GM12878 (cell line): ENCODE data around the gene P2RX4. TPM values are rescaled to one million over a fixed set of nuclear protein-coding genes. Genes with fewer than 3 reads are reported as not detected.

Experiments
- ATAC-seq: fragments of 200-7000 bp; cut with Tn5 transposase; 3 replicates; pipeline ENCODE4 v1.9.1; 2020; ENCODE audit warnings: mild to moderate bottlenecking, moderate library complexity
- BruUV-seq: library from RNA; stranded (reverse); fragments of 400-500 nt; replicated peaks from 2 replicates; lab custom pipeline; 2021; lab: Mats Ljungman, UMichigan
- CTCF ChIA-PET: fragments of 300-600 bp; sonication (Branson Sonifier 250); formaldehyde crosslinking; extraction: SDS; loops from one replicate; lab custom pipeline; 2021; ENCODE audit warnings: inconsistent platforms; lab: Yijun Ruan, JAX
- POLR2A ChIA-PET: fragments of 350-600 bp; formaldehyde crosslinking; extraction: SDS; loops from one replicate; lab custom pipeline; 2021; ENCODE audit warnings: inconsistent platforms; lab: Charles Lee
- RAD21 ChIA-PET: fragments of 300-600 bp; sonication (Branson Sonifier 250); formaldehyde crosslinking; loops from one replicate; lab custom pipeline; 2023; ENCODE audit warnings: antibody characterized with exemption; ENCODE audit not compliant: unreplicated experiment; lab: Charles Lee
- SMC1A ChIA-PET: fragments of 300-600 bp; sonication (Branson Sonifier 250); formaldehyde crosslinking; loops from one replicate; lab custom pipeline; 2023; ENCODE audit not compliant: unreplicated experiment, uncharacterized antibody; lab: Charles Lee
- DNase-seq: peaks from one replicate; pipeline ENCODE4 v3.0.0-alpha.2; 2011; ENCODE audit warnings: low read depth, low spot score
- FAIRE-seq: peaks from 3 replicates; lab custom pipeline; 2011; peaks lifted over from hg19 to GRCh38; lab: Jason Lieb, UNC
- H2AFZ ChIP-seq: 2 replicates; pipeline ENCODE4 v1.6.0; 2011; ENCODE audit warnings: low read depth, low read length, control low read depth; ENCODE audit not compliant: control insufficient read depth
- H3K27ac ChIP-seq: 2 replicates; pipeline ENCODE4 v1.5.1; 2011; ENCODE audit warnings: control low read depth; ENCODE audit not compliant: control insufficient read depth, insufficient read depth
- H3K27me3 ChIP-seq, 2 experiments: replicated peaks in 1 of 2; 2 replicates each; pipeline versions ENCODE4 v1.6.0 to v1.6.1; 2011; ENCODE audit warnings: low read length in 1 of 2; ENCODE audit not compliant: control insufficient read depth in 2 of 2, insufficient read depth in 2 of 2
- H3K36me3 ChIP-seq, 2 experiments: 2 replicates each; pipeline ENCODE4 v1.5.1; 2011; ENCODE audit warnings: low read length in 1 of 2; ENCODE audit not compliant: control insufficient read depth in 2 of 2, insufficient read depth in 2 of 2
- H3K4me1 ChIP-seq: 2 replicates; pipeline ENCODE4 v1.6.1; 2011; ENCODE audit warnings: mild to moderate bottlenecking, low read length, moderate library complexity, mixed read lengths; ENCODE audit not compliant: control insufficient read depth, insufficient read depth
- H3K4me2 ChIP-seq: 2 replicates; pipeline ENCODE4 v1.6.0; 2011; ENCODE audit warnings: control low read depth; ENCODE audit not compliant: control insufficient read depth, insufficient read depth
- H3K4me3 ChIP-seq: fragments of 200-600 bp; sonication (generic); 2 replicates; pipeline ENCODE4 v1.5.1; 2016
- H3K79me2 ChIP-seq: 2 replicates; pipeline ENCODE4 v1.6.0; 2011; ENCODE audit warnings: low read length; ENCODE audit not compliant: control insufficient read depth, insufficient read depth
- H3K9ac ChIP-seq: 2 replicates; pipeline ENCODE4 v1.8.0; 2011; ENCODE audit warnings: low read length, control low read depth, mixed read lengths; ENCODE audit not compliant: control insufficient read depth, insufficient read depth
- H3K9me3 ChIP-seq: replicated peaks from 3 replicates; pipeline ENCODE4 v1.5.1; 2011; ENCODE audit warnings: mild to moderate bottlenecking, low read length; ENCODE audit not compliant: control insufficient read depth, insufficient read depth
- H4K20me1 ChIP-seq: 2 replicates; pipeline ENCODE4 v1.6.0; 2011; ENCODE audit not compliant: control insufficient read depth, insufficient read depth
- ETV6 ChIP-seq, 2 experiments: fragments of 450-650 bp in 1 of 2; IDR thresholded peaks in 1 of 2; conservative IDR thresholded peaks in 1 of 2; 2 replicates each; pipeline ENCODE4 v1.6.1; 2014; ENCODE audit warnings: antibody characterized with exemption in 1 of 2, borderline replicate concordance in 1 of 2, low read depth in 1 of 2, mild to moderate bottlenecking in 1 of 2, moderate library complexity in 1 of 2
- HCFC1 ChIP-seq: fragments of 150-350 bp; IDR thresholded peaks from 2 replicates; pipeline ENCODE4 v1.6.1; 2014; ENCODE audit warnings: low read length
- HDGF ChIP-seq: fragments of 450-650 bp; IDR thresholded peaks from 2 replicates; pipeline ENCODE4 v1.6.1; 2016; ENCODE audit warnings: antibody characterized with exemption
- IKZF1 ChIP-seq: fragments of 450-650 bp; conservative IDR thresholded peaks from 2 replicates; pipeline ENCODE4 v1.6.1; 2017; ENCODE audit warnings: antibody characterized with exemption, mild to moderate bottlenecking
- KDM1A ChIP-seq: fragments of 200-600 bp; sonication (generic); IDR thresholded peaks from 2 replicates; pipeline ENCODE4 v1.6.1; 2016; ENCODE audit warnings: borderline replicate concordance
- MEF2B ChIP-seq: fragments of 450-650 bp; IDR thresholded peaks from 2 replicates; pipeline ENCODE4 v1.6.1; 2018; ENCODE audit warnings: mild to moderate bottlenecking, moderate library complexity; ENCODE audit not compliant: partially characterized antibody, poor library complexity, severe bottlenecking
- MTA3 ChIP-seq: IDR thresholded peaks from 2 replicates; pipeline ENCODE4 v1.6.1; 2012; ENCODE audit warnings: low read length, inconsistent platforms, borderline replicate concordance
- MYC ChIP-seq: IDR thresholded peaks from 2 replicates; pipeline ENCODE4 v1.6.1; 2011; ENCODE audit warnings: mild to moderate bottlenecking, low read length, moderate library complexity, inconsistent platforms; ENCODE audit not compliant: insufficient read depth, insufficient replicate concordance, insufficient read length, severe bottlenecking
- PML ChIP-seq: IDR thresholded peaks from 2 replicates; pipeline ENCODE4 v1.6.1; 2012; ENCODE audit warnings: low read length, inconsistent platforms
- SIN3A ChIP-seq: IDR thresholded peaks from 2 replicates; pipeline ENCODE4 v1.6.1; 2012; ENCODE audit warnings: low read depth, low read length, improper control_type of control experiment
- SMAD5 ChIP-seq: IDR thresholded peaks from 2 replicates; pipeline ENCODE4 v1.6.1; 2016; ENCODE audit warnings: antibody characterized with exemption, low read depth
- SMARCA5 ChIP-seq: fragments of 450-650 bp; IDR thresholded peaks from 2 replicates; pipeline ENCODE4 v1.6.1; 2017; ENCODE audit warnings: mild to moderate bottlenecking
- SMC3 ChIP-seq: IDR thresholded peaks from 2 replicates; pipeline ENCODE4 v1.6.1; 2011; ENCODE audit warnings: low read length, improper control_type of control experiment, borderline replicate concordance
- SPI1 ChIP-seq: IDR thresholded peaks from 2 replicates; pipeline ENCODE4 v1.6.1; 2011; ENCODE audit warnings: low read depth, mild to moderate bottlenecking, low read length, moderate library complexity, borderline replicate concordance; ENCODE audit not compliant: insufficient read depth
- TARDBP ChIP-seq: IDR thresholded peaks from 2 replicates; pipeline ENCODE4 v1.6.1; 2016; ENCODE audit warnings: borderline replicate concordance
- USF1 ChIP-seq: IDR thresholded peaks from 2 replicates; pipeline ENCODE4 v1.6.1; 2011; ENCODE audit warnings: borderline replicate concordance, low read depth, mild to moderate bottlenecking, moderate library complexity, mixed read lengths, low read length; ENCODE audit not compliant: insufficient read depth; ENCODE audit errors: extremely low read length
- ZNF274 ChIP-seq: IDR thresholded peaks from one replicate; pipeline ENCODE4 v1.8.0; 2011; ENCODE audit not compliant: insufficient read length, insufficient read depth
- WGBS: methylation state at CpG from one replicate; pipeline ENCODE4 v1.1.6; 2016; ENCODE audit warnings: low lambda C conversion rate; ENCODE audit not compliant: insufficient replicate concordance, insufficient coverage; ENCODE audit errors: missing lambda C conversion rate; 5-methylcytosine and 5-hydroxymethylcytosine counted together
- in situ Hi-C: fragments of 300-500 bp; cut with MboI; formaldehyde crosslinking; loops from 9 replicates; pipeline ENCODE4 v1.14.3; 2018; ENCODE audit warnings: mixed read lengths
- intact Hi-C: fragments of 100-400 bp; cut with micrococcal nuclease; formaldehyde crosslinking; loops from one replicate; pipeline ENCODE4 v1.14.2; 2022; ENCODE audit not compliant: unreplicated experiment
- polyA plus RNA-seq, 11 experiments: library from polyadenylated mRNA; depleted of rRNA in 4 of 11; unstranded in 6 of 11; stranded (reverse) in 5 of 11; fragments of >200 nt; fragmentation: Nextera tagmentation in 4 of 11; fragmentation: Illumina TruSeq in 1 of 11; extraction: Ambion mirVana in 4 of 11; extraction: Trizol in 1 of 11; gene quantifications; 1 replicate in 1 of 11; 2 replicates in 10 of 11; pipeline versions ENCODE4 v1.2.1 to v1.2.3, GENCODE V29; 2011 to 2016; ENCODE audit warnings: inconsistent platforms in 2 of 11, missing spikeins in 2 of 11, low read depth in 1 of 11
- total RNA-seq, 4 experiments: library from RNA; depleted of rRNA in 3 of 4; stranded (reverse); fragments of >200 nt in 3 of 4; fragmentation: Illumina TruSeq in 1 of 4; extraction: Trizol in 1 of 4; gene quantifications; 2 replicates each; pipeline versions ENCODE4 v1.2.1 to v1.2.3, GENCODE V29; 2013 to 2021
- TF ChIP-seq, protein P1 (sequence below): IDR thresholded peaks from 2 replicates; pipeline ENCODE4 v1.6.1; 2011; ENCODE audit warnings: low read depth, mild to moderate bottlenecking, low read length, moderate library complexity, borderline replicate concordance; ENCODE audit errors: extremely low read depth
- TF ChIP-seq, protein P2 (sequence below): IDR thresholded peaks from 2 replicates; pipeline ENCODE4 v1.6.1; 2012; ENCODE audit warnings: mild to moderate bottlenecking, low read depth, low read length

The P2RX4 gene
- total and polyA plus RNA-seq, 10 of the 15 experiments (the other 5 are each of a cell fraction or from before 2014, with no cell fraction given) = 9.0 to 43.4 (median 20.5) TPM

- Histone ChIP-seq H3K4me3 (no peak overlapping the region), H3K9ac (no peak overlapping the region), H3K4me2 (no peak overlapping the region), H3K27me3 (no peaks in the 10 kb centered on the region), H3K9me3 (no peaks in the 10 kb centered on the region), H3K79me2 (no peaks in the 10 kb centered on the region), H3K36me3 (no peaks in the 10 kb centered on the region), H4K20me1 (no peaks in the 10 kb centered on the region), H2AFZ (no peak overlapping the region), H3K27ac (no peak overlapping the region), H3K4me1 (no peaks in the 10 kb centered on the region)
- WGBS = 66% methylated on average over 14 of the region's 14 CpGs
- TF ChIP-seq KDM1A = no peak
- TF ChIP-seq SMC3 = no peak
- no peak for TF ChIP-seq USF1
- no peak for TF ChIP-seq PML
- TF ChIP-seq MTA3 = no peak
- TF ChIP-seq MYC = no peak
- TF ChIP-seq SMAD5 = no peak
- TF ChIP-seq ZNF274 = no peak
- no peak for TF ChIP-seq TARDBP
- no peak for TF ChIP-seq HCFC1
- no peak for TF ChIP-seq SIN3A
- no peak for TF ChIP-seq ETV6 (conservative IDR thresholded peaks at IDR 0.05 in 1 of 2, IDR thresholded peaks at IDR 0.05 in 1 of 2; ENCODE audit: borderline replicate concordance in 1 of 2, low read depth in 1 of 2)
- TF ChIP-seq SMARCA5 = no peak
- no peak for TF ChIP-seq HDGF
- TF ChIP-seq MEF2B = no peak
- TF ChIP-seq, protein P1, sequence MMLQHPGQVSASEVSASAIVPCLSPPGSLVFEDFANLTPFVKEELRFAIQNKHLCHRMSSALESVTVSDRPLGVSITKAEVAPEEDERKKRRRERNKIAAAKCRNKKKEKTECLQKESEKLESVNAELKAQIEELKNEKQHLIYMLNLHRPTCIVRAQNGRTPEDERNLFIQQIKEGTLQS = no peak
- TF ChIP-seq IKZF1 = no peak
- TF ChIP-seq, protein P2, sequence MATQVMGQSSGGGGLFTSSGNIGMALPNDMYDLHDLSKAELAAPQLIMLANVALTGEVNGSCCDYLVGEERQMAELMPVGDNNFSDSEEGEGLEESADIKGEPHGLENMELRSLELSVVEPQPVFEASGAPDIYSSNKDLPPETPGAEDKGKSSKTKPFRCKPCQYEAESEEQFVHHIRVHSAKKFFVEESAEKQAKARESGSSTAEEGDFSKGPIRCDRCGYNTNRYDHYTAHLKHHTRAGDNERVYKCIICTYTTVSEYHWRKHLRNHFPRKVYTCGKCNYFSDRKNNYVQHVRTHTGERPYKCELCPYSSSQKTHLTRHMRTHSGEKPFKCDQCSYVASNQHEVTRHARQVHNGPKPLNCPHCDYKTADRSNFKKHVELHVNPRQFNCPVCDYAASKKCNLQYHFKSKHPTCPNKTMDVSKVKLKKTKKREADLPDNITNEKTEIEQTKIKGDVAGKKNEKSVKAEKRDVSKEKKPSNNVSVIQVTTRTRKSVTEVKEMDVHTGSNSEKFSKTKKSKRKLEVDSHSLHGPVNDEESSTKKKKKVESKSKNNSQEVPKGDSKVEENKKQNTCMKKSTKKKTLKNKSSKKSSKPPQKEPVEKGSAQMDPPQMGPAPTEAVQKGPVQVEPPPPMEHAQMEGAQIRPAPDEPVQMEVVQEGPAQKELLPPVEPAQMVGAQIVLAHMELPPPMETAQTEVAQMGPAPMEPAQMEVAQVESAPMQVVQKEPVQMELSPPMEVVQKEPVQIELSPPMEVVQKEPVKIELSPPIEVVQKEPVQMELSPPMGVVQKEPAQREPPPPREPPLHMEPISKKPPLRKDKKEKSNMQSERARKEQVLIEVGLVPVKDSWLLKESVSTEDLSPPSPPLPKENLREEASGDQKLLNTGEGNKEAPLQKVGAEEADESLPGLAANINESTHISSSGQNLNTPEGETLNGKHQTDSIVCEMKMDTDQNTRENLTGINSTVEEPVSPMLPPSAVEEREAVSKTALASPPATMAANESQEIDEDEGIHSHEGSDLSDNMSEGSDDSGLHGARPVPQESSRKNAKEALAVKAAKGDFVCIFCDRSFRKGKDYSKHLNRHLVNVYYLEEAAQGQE = no peak
- TF ChIP-seq SPI1 = no peak
- SMC1A ChIA-PET = no interaction called here
- intact Hi-C loops (no loop called here), in situ Hi-C loops (no loop called here)
- FAIRE-seq (no peak), DNase-seq (no peak), ATAC-seq (no peak)
- RAD21 ChIA-PET = no interaction called here
- POLR2A ChIA-PET = interaction anchor here (0.6 kb wide), 1 partner anchor 202 kb away, joined by 6 read pairs; no protein-coding TSS in a partner anchor
- CTCF ChIA-PET = no interaction called here
- no TSS peak for BruUV-seq
These were observed 7.2 kb upstream of the P2RX4 start for GRCh38 chr12:121202407-121203355.
